Stimulated activated CD8-positive, alpha-beta memory T cell treated with anti-CD3 and anti-CD28 coated beads, Interleukin-4, amount 100 ng/mL, for 4 hours (primary cell): Measurements from ENCODE around the gene SIRPA.

ENCODE experiments used
- DNase-seq, 2 donors: peaks; one replicate each; pipeline ENCODE4 v3.0.0-alpha.2; 2020; ENCODE audit warnings: low read depth in 2 of 2, low spot score in 1 of 2

SIRPA gene

GRCh38 chr20:1983301-1983700 is 88.1 kb downstream of the SIRPA start:
- DNase-seq: no peak

- no peak for DNase-seq
These were observed 92.6 kb downstream of the SIRPA start for GRCh38 chr20:1987826-1988225.
